Fibroblast of lung (primary cell): ENCODE measurements around the gene RND3. TPM values are rescaled to one million over a fixed set of nuclear protein-coding genes. Genes with fewer than 3 reads are reported as not detected.

Source experiments
- DNase-seq, 2 donors: peaks; one replicate each; pipeline versions ENCODE4 v3.0.0 to v3.0.0-alpha.2; 2010; ENCODE audit warnings: low read depth in 2 of 2
- H2AFZ ChIP-seq: 2 replicates; pipeline ENCODE4 v1.5.1; 2012; ENCODE audit warnings: low read length, control low read depth, inconsistent platforms
- H3K27ac ChIP-seq: 2 replicates; pipeline ENCODE4 v1.5.1; 2011; ENCODE audit warnings: low read length, control low read depth; ENCODE audit not compliant: insufficient read depth
- H3K27me3 ChIP-seq: 2 replicates; pipeline ENCODE4 v1.5.1; 2011; ENCODE audit warnings: mild to moderate bottlenecking, low read length; ENCODE audit not compliant: control insufficient read depth, insufficient read depth
- H3K36me3 ChIP-seq: 2 replicates; pipeline ENCODE4 v1.5.1; 2011; ENCODE audit warnings: low read length; ENCODE audit not compliant: control insufficient read depth, insufficient read depth
- H3K4me1 ChIP-seq: 2 replicates; pipeline ENCODE4 v1.5.1; 2011; ENCODE audit warnings: low read length; ENCODE audit not compliant: control insufficient read depth, insufficient read depth; ENCODE audit errors: extremely low read depth
- H3K4me2 ChIP-seq: 2 replicates; pipeline ENCODE4 v1.5.1; 2011; ENCODE audit warnings: low read length, control low read depth; ENCODE audit not compliant: insufficient read depth; ENCODE audit errors: extremely low read depth
- H3K4me3 ChIP-seq, 4 experiments: fragments of 200-600 bp in 1 of 4; sonication (generic) in 1 of 4; replicated peaks in 1 of 4; 2 replicates each; pipeline ENCODE4 v1.5.1; 2011 to 2016; ENCODE audit warnings: low read length in 4 of 4, low read depth in 3 of 4, mild to moderate bottlenecking in 3 of 4, control low read depth in 2 of 4, inconsistent platforms in 1 of 4, mixed read lengths in 1 of 4; ENCODE audit not compliant: insufficient read depth in 1 of 4; ENCODE audit errors: control extremely low read depth in 1 of 4
- H3K79me2 ChIP-seq: 2 replicates; pipeline ENCODE4 v1.5.1; 2012; ENCODE audit warnings: mild to moderate bottlenecking, low read length, inconsistent platforms; ENCODE audit not compliant: control insufficient read depth, insufficient read depth
- H3K9ac ChIP-seq: 2 replicates; pipeline ENCODE4 v1.5.1; 2011; ENCODE audit warnings: mild to moderate bottlenecking, low read length, control low read depth; ENCODE audit not compliant: insufficient read depth
- H3K9me3 ChIP-seq: 2 replicates; pipeline ENCODE4 v1.5.1; 2012; ENCODE audit warnings: low read depth, low read length; ENCODE audit not compliant: control insufficient read depth, insufficient read depth
- H4K20me1 ChIP-seq: 2 replicates; pipeline ENCODE4 v1.5.1; 2011; ENCODE audit warnings: low read length; ENCODE audit not compliant: control insufficient read depth, insufficient read depth; ENCODE audit errors: extremely low read depth
- EZH2 ChIP-seq: IDR thresholded peaks from 2 replicates; pipeline ENCODE4 v1.5.1; 2012; ENCODE audit warnings: low read length, control low read depth, mild to moderate bottlenecking; ENCODE audit errors: missing control alignments
- polyA plus RNA-seq, 2 donors: library from polyadenylated mRNA; depleted of rRNA in 1 of 2; stranded (reverse) in 1 of 2; unstranded in 1 of 2; fragments of >200 nt; gene quantifications; 2 replicates each; pipeline ENCODE4 v1.2.1, GENCODE V29; 2011 to 2012; ENCODE audit warnings: missing spikeins in 1 of 2
- total RNA-seq: library from RNA; depleted of rRNA; stranded (reverse); fragments of >200 nt; gene quantifications from 2 replicates; pipeline ENCODE4 v1.2.1, GENCODE V29; 2014
- TF ChIP-seq, protein P1 (sequence below), 2 donors: IDR thresholded peaks in 1 of 2; conservative IDR thresholded peaks in 1 of 2; 1 replicate in 1 of 2; 2 replicates in 1 of 2; pipeline ENCODE4 v1.5.1; 2011 to 2012; ENCODE audit warnings: low read length in 2 of 2, control low read depth in 1 of 2, inconsistent platforms in 1 of 2, low read depth in 1 of 2, mild to moderate bottlenecking in 1 of 2

RND3 gene
- total and polyA plus RNA-seq, 2 donors (not counting 1 experiment from before 2014, with no cell fraction given), result 363 to 1,405 TPM

DNA sequence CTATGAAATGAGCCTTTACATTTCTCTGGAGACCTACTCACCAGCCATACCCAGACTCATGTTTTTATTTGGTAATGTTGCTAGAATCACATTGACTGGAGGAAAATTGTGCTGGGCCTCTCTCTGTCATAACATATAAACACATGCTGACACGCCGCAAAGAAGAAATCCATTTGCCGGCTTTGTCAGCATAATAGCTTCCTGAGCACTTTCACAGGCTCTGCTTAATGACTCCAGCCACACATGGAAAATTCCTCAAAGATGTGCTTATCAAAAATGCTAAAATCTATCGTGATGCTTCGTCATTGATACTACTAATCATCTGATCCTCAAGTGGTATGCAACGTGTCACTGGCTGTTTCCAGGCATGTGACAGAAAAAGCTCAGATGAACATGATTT lies 63.1 kb downstream of the RND3 start:
- Histone ChIP-seq H3K36me3 (no peaks in the 10 kb centered on the region), H3K4me2 (no peak overlapping the region), H3K79me2 (no peaks in the 10 kb centered on the region), H2AFZ (no peak overlapping the region), H3K27me3 (no peaks in the 10 kb centered on the region), H3K4me3 (no peak overlapping the region), H4K20me1 (no peaks in the 10 kb centered on the region), H3K9me3 (no peaks in the 10 kb centered on the region), H3K4me1 (no peaks in the 10 kb centered on the region), H3K27ac (no peak overlapping the region), H3K9ac (no peak overlapping the region)
- DNase-seq, result peak; percentile 10 to 43
- no peak for TF ChIP-seq EZH2
- TF ChIP-seq, protein P1, sequence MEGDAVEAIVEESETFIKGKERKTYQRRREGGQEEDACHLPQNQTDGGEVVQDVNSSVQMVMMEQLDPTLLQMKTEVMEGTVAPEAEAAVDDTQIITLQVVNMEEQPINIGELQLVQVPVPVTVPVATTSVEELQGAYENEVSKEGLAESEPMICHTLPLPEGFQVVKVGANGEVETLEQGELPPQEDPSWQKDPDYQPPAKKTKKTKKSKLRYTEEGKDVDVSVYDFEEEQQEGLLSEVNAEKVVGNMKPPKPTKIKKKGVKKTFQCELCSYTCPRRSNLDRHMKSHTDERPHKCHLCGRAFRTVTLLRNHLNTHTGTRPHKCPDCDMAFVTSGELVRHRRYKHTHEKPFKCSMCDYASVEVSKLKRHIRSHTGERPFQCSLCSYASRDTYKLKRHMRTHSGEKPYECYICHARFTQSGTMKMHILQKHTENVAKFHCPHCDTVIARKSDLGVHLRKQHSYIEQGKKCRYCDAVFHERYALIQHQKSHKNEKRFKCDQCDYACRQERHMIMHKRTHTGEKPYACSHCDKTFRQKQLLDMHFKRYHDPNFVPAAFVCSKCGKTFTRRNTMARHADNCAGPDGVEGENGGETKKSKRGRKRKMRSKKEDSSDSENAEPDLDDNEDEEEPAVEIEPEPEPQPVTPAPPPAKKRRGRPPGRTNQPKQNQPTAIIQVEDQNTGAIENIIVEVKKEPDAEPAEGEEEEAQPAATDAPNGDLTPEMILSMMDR (conservative IDR thresholded peaks at IDR 0.05 in 1 of 2, IDR thresholded peaks at IDR 0.05 in 1 of 2; ENCODE audit: low read depth in 1 of 2, low read length in 2 of 2), result no peak

DNA sequence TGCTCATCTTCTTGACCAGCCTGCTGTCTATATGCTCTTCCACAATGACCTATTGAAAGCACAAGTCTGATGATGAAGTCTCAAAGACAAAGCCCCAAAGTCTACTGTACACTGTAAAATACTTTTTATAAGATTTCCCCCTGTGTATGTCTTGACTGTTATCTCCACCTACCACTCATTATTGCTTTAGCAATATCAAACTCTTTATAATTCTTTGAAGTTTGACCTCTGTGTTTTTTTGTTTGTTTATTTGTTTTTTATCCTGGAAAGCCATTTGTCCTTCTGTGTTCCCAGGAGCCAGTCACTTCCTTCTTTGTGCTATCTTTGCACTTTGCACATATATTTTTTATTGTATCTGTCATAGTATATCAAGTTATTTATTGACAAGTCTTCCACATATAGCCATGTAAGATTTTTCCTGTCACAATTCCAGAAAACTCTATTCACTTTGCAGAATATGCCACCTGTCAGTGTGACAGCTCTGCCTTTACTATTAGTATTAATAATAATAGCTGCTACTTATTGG lies 66.3 kb downstream of the RND3 start:
- Histone ChIP-seq H3K4me3 (no peak overlapping the region), H3K27me3 (no peaks in the 10 kb centered on the region), H4K20me1 (no peaks in the 10 kb centered on the region), H3K9me3 (no peaks in the 10 kb centered on the region), H3K27ac (no peak overlapping the region), H3K4me2 (no peak overlapping the region), H3K36me3 (no peaks in the 10 kb centered on the region), H3K79me2 (no peaks in the 10 kb centered on the region), H3K4me1 (no peaks in the 10 kb centered on the region), H2AFZ (no peak overlapping the region), H3K9ac (no peak overlapping the region)
- TF ChIP-seq, protein P1 (conservative IDR thresholded peaks at IDR 0.05 in 1 of 2, IDR thresholded peaks at IDR 0.05 in 1 of 2; ENCODE audit: low read depth in 1 of 2, low read length in 2 of 2), result no peak
- TF ChIP-seq EZH2, result no peak
- DNase-seq, result no peak

DNA sequence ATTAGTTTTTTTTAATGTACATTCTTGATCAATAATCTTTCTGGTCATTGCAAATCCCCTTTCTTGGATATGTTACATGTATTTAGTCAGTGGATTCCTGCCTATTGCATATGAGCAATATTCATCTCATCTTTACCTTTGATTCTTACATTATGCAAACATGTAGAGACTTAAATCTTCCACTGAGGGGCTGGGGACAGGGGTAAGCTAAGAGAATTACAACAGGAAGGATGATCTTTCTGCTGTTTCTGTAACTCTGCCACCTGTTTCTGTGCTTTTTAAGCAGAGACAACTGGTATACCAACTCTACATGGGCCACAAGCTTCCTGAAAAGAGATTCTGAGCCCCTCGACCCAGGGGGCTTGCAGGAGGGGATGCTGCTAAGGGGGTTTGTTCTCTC lies 68.6 kb downstream of the RND3 start:
- DNase-seq, result no peak

More for the DNA sequence above, 68.6 kb downstream of the RND3 start:
- Histone ChIP-seq H2AFZ (no peak overlapping the region), H3K79me2 (no peaks in the 10 kb centered on the region), H4K20me1 (no peaks in the 10 kb centered on the region), H3K4me2 (no peak overlapping the region), H3K9me3 (no peaks in the 10 kb centered on the region), H3K9ac (no peak overlapping the region), H3K27me3 (no peaks in the 10 kb centered on the region), H3K27ac (no peak overlapping the region), H3K36me3 (no peaks in the 10 kb centered on the region), H3K4me3 (no peak overlapping the region), H3K4me1 (no peaks in the 10 kb centered on the region)
- TF ChIP-seq, protein P1 (conservative IDR thresholded peaks at IDR 0.05 in 1 of 2, IDR thresholded peaks at IDR 0.05 in 1 of 2; ENCODE audit: low read depth in 1 of 2, low read length in 2 of 2), result no peak
- no peak for TF ChIP-seq EZH2
